K562 (cell line): Measurements from ENCODE around the gene PTGR3. TPM values are rescaled to one million over a fixed set of nuclear protein-coding genes. Genes with fewer than 3 reads are reported as not detected.

Experiments used
- ATAC-seq: fragments of 200-7000 bp; cut with Tn5 transposase; 3 replicates; pipeline ENCODE4 v1.9.1; 2020; ENCODE audit warnings: moderate library complexity
- BruUV-seq: library from RNA; stranded (reverse); fragments of 400-500 nt; replicated peaks from 2 replicates; lab custom pipeline; 2021; lab: Mats Ljungman, UMichigan
- CTCF ChIA-PET: fragments of 300-600 bp; formaldehyde crosslinking; extraction: SDS; loops from one replicate; lab custom pipeline; 2021; ENCODE audit warnings: low intra/inter-chr PET ratio; lab: Yijun Ruan, JAX
- POLR2A ChIA-PET: fragments of 300-600, 350-650 bp; sonication (Branson Sonifier 250); formaldehyde crosslinking; extraction: SDS; loops from one replicate; lab custom pipeline; 2021; ENCODE audit warnings: antibody characterized with exemption, inconsistent platforms; lab: Yijun Ruan, JAX
- DNase-seq, 4 experiments: peaks; one replicate each; pipeline versions ENCODE4 v3.0.0 to v3.0.0-alpha.2; 2011 to 2018; ENCODE audit warnings: low spot score in 3 of 4, mixed read lengths in 3 of 4; ENCODE audit errors: extremely low read depth in 1 of 4
- FAIRE-seq: peaks from 2 replicates; lab custom pipeline; 2011; peaks lifted over from hg19 to GRCh38; lab: Jason Lieb, UNC
- H2AFZ ChIP-seq: 2 replicates; pipeline ENCODE4 v1.6.0; 2011; ENCODE audit warnings: low read depth, low read length, control low read depth, inconsistent platforms
- H3K27ac ChIP-seq: fragments of 200-600 bp; 3 replicates; pipeline ENCODE4 v1.8.0; 2011; ENCODE audit warnings: low read depth, mild to moderate bottlenecking, control low read depth, inconsistent platforms, low read length, moderate library complexity, mixed read lengths; ENCODE audit errors: extremely low read depth
- H3K27me3 ChIP-seq, 2 experiments: fragments of 300-600 bp in 1 of 2; 2 replicates in 1 of 2; 3 replicates in 1 of 2; pipeline versions ENCODE4 v1.6.0 to v1.8.0; 2011; ENCODE audit warnings: inconsistent platforms in 2 of 2, low read length in 2 of 2, mild to moderate bottlenecking in 1 of 2, mixed read lengths in 1 of 2, moderate library complexity in 1 of 2; ENCODE audit not compliant: control insufficient read depth in 2 of 2, insufficient read depth in 2 of 2
- H3K36me3 ChIP-seq: fragments of 300-600 bp; 3 replicates; pipeline ENCODE4 v1.8.0; 2011; ENCODE audit warnings: mild to moderate bottlenecking, low read length, inconsistent platforms; ENCODE audit not compliant: control insufficient read depth, insufficient read depth
- H3K4me1 ChIP-seq, 2 experiments: fragments of 200-600 bp in 1 of 2; replicated peaks in 1 of 2; 2 replicates in 1 of 2; 3 replicates in 1 of 2; pipeline versions ENCODE4 v1.5.1 to v1.8.0; 2011; ENCODE audit warnings: inconsistent platforms in 2 of 2, low read length in 2 of 2, mild to moderate bottlenecking in 1 of 2, mixed read lengths in 1 of 2, moderate library complexity in 1 of 2; ENCODE audit not compliant: control insufficient read depth in 2 of 2, insufficient read depth in 2 of 2
- H3K4me2 ChIP-seq: 2 replicates; pipeline ENCODE4 v1.6.1; 2011; ENCODE audit warnings: low read length, control low read depth, inconsistent platforms, mixed read lengths; ENCODE audit not compliant: insufficient read depth
- H3K4me3 ChIP-seq: fragments of 200-600 bp; sonication (generic), shearing (Covaris generic); 2 replicates; pipeline ENCODE4 v1.5.1; 2016; ENCODE audit warnings: control low read depth, inconsistent platforms
- H3K79me2 ChIP-seq: fragments of 200-600 bp; 3 replicates; pipeline ENCODE4 v1.8.0; 2011; ENCODE audit warnings: low read length, inconsistent platforms; ENCODE audit not compliant: control insufficient read depth, insufficient read depth
- H3K9ac ChIP-seq, 2 experiments: 2 replicates each; pipeline versions ENCODE4 v1.6.0 to v1.6.1; 2011; ENCODE audit warnings: low read depth in 2 of 2, low read length in 2 of 2, control low read depth in 1 of 2, inconsistent platforms in 1 of 2, mild to moderate bottlenecking in 1 of 2, mixed read lengths in 1 of 2; ENCODE audit not compliant: insufficient read depth in 1 of 2
- H3K9me1 ChIP-seq: one replicate; pipeline ENCODE4 v1.6.0; 2011; ENCODE audit warnings: inconsistent platforms, mild to moderate bottlenecking, low read length, moderate library complexity; ENCODE audit not compliant: control insufficient read depth, insufficient read depth
- H3K9me3 ChIP-seq: replicated peaks from 2 replicates; pipeline ENCODE4 v1.5.1; 2011; ENCODE audit warnings: low read depth, low read length, inconsistent platforms; ENCODE audit not compliant: control insufficient read depth, insufficient read depth
- H4K20me1 ChIP-seq: replicated peaks from 2 replicates; pipeline ENCODE4 v1.6.1; 2011; ENCODE audit warnings: low read length, inconsistent platforms, mixed read lengths; ENCODE audit not compliant: control insufficient read depth, insufficient read depth
- CBX2 ChIP-seq: fragments of 200-600 bp; sonication (generic); IDR thresholded peaks from one replicate; pipeline ENCODE4 v1.6.1; 2012; ENCODE audit warnings: mild to moderate bottlenecking, low read length, inconsistent platforms; ENCODE audit not compliant: insufficient read depth, poor library complexity, severe bottlenecking
- CTBP1 ChIP-seq: fragments of 450-650 bp; IDR thresholded peaks from 2 replicates; pipeline ENCODE4 v1.6.1; 2016; ENCODE audit warnings: borderline replicate concordance
- DNMT1 ChIP-seq: fragments of 450-650 bp; IDR thresholded peaks from 2 replicates; pipeline ENCODE4 v1.6.1; 2016; ENCODE audit warnings: antibody characterized with exemption, mild to moderate bottlenecking
- HMGXB4 ChIP-seq: sonication (generic); formaldehyde crosslinking; IDR thresholded peaks from 2 replicates; pipeline ENCODE4 v1.8.1; 2023; ENCODE audit warnings: mild to moderate bottlenecking, missing genetic modification reagents
- JUNB ChIP-seq: fragments of 450-650 bp; formaldehyde crosslinking; conservative IDR thresholded peaks from 2 replicates; pipeline ENCODE4 v1.4.0; 2020; ENCODE audit warnings: mild to moderate bottlenecking
- NR0B1 ChIP-seq: fragments of 450-650 bp; IDR thresholded peaks from one replicate; pipeline ENCODE4 v1.6.1; 2018; ENCODE audit warnings: mild to moderate bottlenecking, moderate library complexity; ENCODE audit not compliant: partially characterized antibody
- RBBP5 ChIP-seq: fragments of 200-600 bp; sonication (generic); IDR thresholded peaks from 2 replicates; pipeline ENCODE4 v1.6.1; 2012; ENCODE audit warnings: borderline replicate concordance, mild to moderate bottlenecking, low read length, control low read depth, inconsistent platforms; ENCODE audit not compliant: insufficient read depth, poor library complexity, severe bottlenecking
- RHOXF2B ChIP-seq: fragments of 250-450 bp; sonication (Bioruptor Pico); conservative IDR thresholded peaks from 2 replicates; pipeline ENCODE4 v1.5.1; 2021
- SAFB ChIP-seq: fragments of 200-400 bp; formaldehyde crosslinking; IDR thresholded peaks from 2 replicates; pipeline ENCODE4 v1.6.1; 2017; ENCODE audit warnings: low read depth, low read length, borderline replicate concordance
- SNAPC5 ChIP-seq: fragments of 250-450 bp; sonication (Bioruptor Pico); IDR thresholded peaks from 2 replicates; pipeline ENCODE4 v1.8.0; 2021; ENCODE audit warnings: moderate library complexity, mild to moderate bottlenecking, inconsistent platforms
- SREBF2 ChIP-seq: sonication (generic); formaldehyde crosslinking; IDR thresholded peaks from 2 replicates; pipeline ENCODE4 v1.4.0; 2020; ENCODE audit warnings: mild to moderate bottlenecking, missing genetic modification reagents
- TAF7 ChIP-seq: fragments of 450-650 bp; IDR thresholded peaks from 2 replicates; pipeline ENCODE4 v1.6.1; 2016; ENCODE audit warnings: missing genetic modification characterization, missing compliant biosample characterization
- TCF7 ChIP-seq: sonication (generic); IDR thresholded peaks from 2 replicates; pipeline ENCODE4 v1.6.1; 2016; ENCODE audit warnings: antibody characterized with exemption, borderline replicate concordance
- TGIF2 ChIP-seq: sonication (generic); formaldehyde crosslinking; IDR thresholded peaks from 2 replicates; pipeline ENCODE4 v1.8.1; 2022; ENCODE audit warnings: mild to moderate bottlenecking, missing genetic modification reagents, moderate library complexity
- USF1 ChIP-seq: sonication (generic); formaldehyde crosslinking; IDR thresholded peaks from 2 replicates; pipeline ENCODE4 v1.9.0; 2022; ENCODE audit warnings: mild to moderate bottlenecking, missing genetic modification reagents
- ZBTB7A ChIP-seq: IDR thresholded peaks from 2 replicates; pipeline ENCODE4 v1.6.1; 2011; ENCODE audit warnings: low read depth, mild to moderate bottlenecking, low read length, moderate library complexity, borderline replicate concordance; ENCODE audit not compliant: control insufficient read depth
- ZEB2 ChIP-seq: fragments of 450-650 bp; IDR thresholded peaks from 2 replicates; pipeline ENCODE4 v1.6.1; 2016
- ZNF282 ChIP-seq: sonication (generic); formaldehyde crosslinking; IDR thresholded peaks from 2 replicates; pipeline ENCODE4 v1.8.1; 2023; ENCODE audit warnings: missing genetic modification reagents
- WGBS: fragments of 100-300 bp; shearing (Covaris generic); methylation state at CpG from one replicate; pipeline ENCODE4 v1.1.6; 2016; ENCODE audit warnings: low coverage, mixed read lengths; ENCODE audit not compliant: insufficient coverage; ENCODE audit errors: missing lambda C conversion rate; 5-methylcytosine and 5-hydroxymethylcytosine counted together
- in situ Hi-C: fragments of 300-500 bp; cut with MboI; formaldehyde crosslinking; loops from 4 replicates; pipeline ENCODE4 v1.15.0; 2018; ENCODE audit warnings: inconsistent platforms, mixed read lengths
- intact Hi-C: fragments of 100-400 bp; cut with micrococcal nuclease; formaldehyde crosslinking; loops from 2 replicates; pipeline ENCODE4 v1.14.2; 2022
- polyA plus RNA-seq, 8 experiments: library from polyadenylated mRNA; depleted of rRNA in 4 of 8; stranded (reverse) in 5 of 8; unstranded in 3 of 8; fragments of >200 nt; fragmentation: Nextera tagmentation in 2 of 8; fragmentation: Illumina TruSeq in 1 of 8; extraction: Ambion mirVana in 2 of 8; extraction: Trizol in 1 of 8; gene quantifications; 2 replicates each; pipeline versions ENCODE4 v1.2.1 to v1.2.3, GENCODE V29; 2011 to 2014; ENCODE audit warnings: inconsistent platforms in 1 of 8, missing spikeins in 1 of 8
- total RNA-seq, 7 experiments: library from RNA; depleted of rRNA in 6 of 7; stranded (reverse); fragments of >200 nt in 6 of 7; fragmentation: Illumina TruSeq in 2 of 7; extraction: Trizol in 2 of 7; gene quantifications; 2 replicates each; pipeline versions ENCODE4 v1.2.1 to v1.2.3, GENCODE V29; 2011 to 2021; ENCODE audit warnings: low replicate concordance in 1 of 7

Gene PTGR3
- total and polyA plus RNA-seq, 9 of the 15 experiments (the other 6 are each of a cell fraction or from before 2014, with no cell fraction given): 4.1 to 32.3 (median 15.3) TPM

GRCh38 chr18:75172299-75173124, 36.4 kb downstream of the PTGR3 start:
- no TSS peak for BruUV-seq
- no peaks in the 10 kb centered on the region for H3K36me3 ChIP-seq
- ChIA-PET POLR2A (no interaction called here), CTCF (no interaction called here)
- in situ Hi-C loops (no loop called here), intact Hi-C loops (loop anchor here (5.0 kb wide), 1 partner anchor 70 kb away; no protein-coding TSS in a partner anchor)
- H4K20me1 ChIP-seq: no peaks in the 10 kb centered on the region
- H3K27ac ChIP-seq: no peak overlapping the region
- no peak for DNase-seq
- H3K4me1 ChIP-seq: peaks cover 0 to 8% of the 10 kb centered on the region in 2 experiments; a peak in 2 of 5 replicates
- H3K27me3 ChIP-seq: peaks cover 11 to 70% of the 10 kb centered on the region in 2 experiments; a peak in 4 of 5 replicates
- no peak overlapping the region for H2AFZ ChIP-seq
- H3K9me1 ChIP-seq: no peaks in the 10 kb centered on the region
- FAIRE-seq: no peak
- H3K79me2 ChIP-seq: no peaks in the 10 kb centered on the region
- no peak overlapping the region for H3K4me3 ChIP-seq
- no peak for ATAC-seq
- no peak overlapping the region for H3K4me2 ChIP-seq
- H3K9ac ChIP-seq: no peak overlapping the region
- 6% methylated on average over 13 of the region's 17 CpGs for WGBS
- no peaks in the 10 kb centered on the region for H3K9me3 ChIP-seq
- no peak for TF ChIP-seq SAFB
- TF ChIP-seq CTBP1: no peak
- TF ChIP-seq JUNB (CRISPR knock-in tag): no peak
- no peak for TF ChIP-seq TGIF2 (CRISPR knock-in tag)
- TF ChIP-seq NR0B1: no peak
- TF ChIP-seq SREBF2 (CRISPR knock-in tag): no peak
- TF ChIP-seq HMGXB4 (CRISPR knock-in tag): no peak
- TF ChIP-seq RBBP5: no peak
- no peak for TF ChIP-seq DNMT1
- no peak for TF ChIP-seq ZNF282 (CRISPR knock-in tag)
- TF ChIP-seq TCF7: no peak
- TF ChIP-seq SNAPC5 (CRISPR knock-in tag): no peak
- TF ChIP-seq RHOXF2B: no peak
- TF ChIP-seq ZBTB7A: no peak
- no peak for TF ChIP-seq CBX2
- no peak for TF ChIP-seq USF1 (CRISPR knock-in tag)
- no peak for TF ChIP-seq ZEB2
- TF ChIP-seq TAF7 (tag): no peak
